ENCODE results near the gene C17orf75.

GRCh38 chr17:32298721-32299579 lies 43.0 kb downstream of the C17orf75 start:
- TF ChIP-seq, protein P1, sequence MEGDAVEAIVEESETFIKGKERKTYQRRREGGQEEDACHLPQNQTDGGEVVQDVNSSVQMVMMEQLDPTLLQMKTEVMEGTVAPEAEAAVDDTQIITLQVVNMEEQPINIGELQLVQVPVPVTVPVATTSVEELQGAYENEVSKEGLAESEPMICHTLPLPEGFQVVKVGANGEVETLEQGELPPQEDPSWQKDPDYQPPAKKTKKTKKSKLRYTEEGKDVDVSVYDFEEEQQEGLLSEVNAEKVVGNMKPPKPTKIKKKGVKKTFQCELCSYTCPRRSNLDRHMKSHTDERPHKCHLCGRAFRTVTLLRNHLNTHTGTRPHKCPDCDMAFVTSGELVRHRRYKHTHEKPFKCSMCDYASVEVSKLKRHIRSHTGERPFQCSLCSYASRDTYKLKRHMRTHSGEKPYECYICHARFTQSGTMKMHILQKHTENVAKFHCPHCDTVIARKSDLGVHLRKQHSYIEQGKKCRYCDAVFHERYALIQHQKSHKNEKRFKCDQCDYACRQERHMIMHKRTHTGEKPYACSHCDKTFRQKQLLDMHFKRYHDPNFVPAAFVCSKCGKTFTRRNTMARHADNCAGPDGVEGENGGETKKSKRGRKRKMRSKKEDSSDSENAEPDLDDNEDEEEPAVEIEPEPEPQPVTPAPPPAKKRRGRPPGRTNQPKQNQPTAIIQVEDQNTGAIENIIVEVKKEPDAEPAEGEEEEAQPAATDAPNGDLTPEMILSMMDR (IDR thresholded peaks at IDR 0.05; ENCODE audit: low read length) = no peak
- no peak for TF ChIP-seq EZH2 (IDR thresholded peaks at IDR 0.05; ENCODE audit: borderline replicate concordance, low read length)
